ENCODE results near the gene LAMA2. TPM values are rescaled to one million over a fixed set of nuclear protein-coding genes. Genes with fewer than 3 reads are reported as not detected.

LAMA2 gene
- total and polyA plus RNA-seq, 2 of the 13 experiments (the other 11 are each of a cell fraction or from before 2014, with no cell fraction given), result 0.11 to 0.28 TPM

GRCh38 chr6:128883906-128884305, 968 bp downstream of the LAMA2 start (continued):
- TF ChIP-seq SMARCC2 (IDR thresholded peaks at IDR 0.05), result no peak
- no peak for TF ChIP-seq ZNF768 (CRISPR knock-in tag; IDR thresholded peaks at IDR 0.05)
- TF ChIP-seq ZUFSP (CRISPR knock-in tag; IDR thresholded peaks at IDR 0.05; ENCODE audit: borderline replicate concordance), result no peak
- no peak for TF ChIP-seq ERF (CRISPR knock-in tag; IDR thresholded peaks at IDR 0.05)
- TF ChIP-seq PRPF4 (IDR thresholded peaks at IDR 0.05; ENCODE audit: low read depth, low read length, poor library complexity, severe bottlenecking), result no peak
- no peak for TF ChIP-seq AGO2 (optimal IDR thresholded peaks at IDR 0.05; ENCODE audit: low read depth, low read length)
- TF ChIP-seq ZNF354B (CRISPR knock-in tag; IDR thresholded peaks at IDR 0.05), result no peak
- TF ChIP-seq MTF1 (CRISPR knock-in tag; IDR thresholded peaks at IDR 0.05), result no peak
- TF ChIP-seq NRL (CRISPR knock-in tag; IDR thresholded peaks at IDR 0.05; ENCODE audit: borderline replicate concordance), result no peak
- TF ChIP-seq SMC3 (IDR thresholded peaks at IDR 0.05; ENCODE audit: low read length), result no peak

GRCh38 chr6:128885381-128885780, 2.4 kb downstream of the LAMA2 start:
- no peak overlapping the region for H3K27ac ChIP-seq (ENCODE audit: extremely low read length, insufficient read depth, low read length)
- TF ChIP-seq RNF219 (CRISPR knock-in tag; IDR thresholded peaks at IDR 0.05) (no peak), ZNF772 (CRISPR knock-in tag; IDR thresholded peaks at IDR 0.05) (no peak)
- WGBS (ENCODE audit: low lambda C conversion rate), result 10% methylated on average over 5 of the region's 5 CpGs
- ChIA-PET CTCF (ENCODE audit: low intra/inter-chr PET ratio, low total read pairs) (no interaction called here), POLR2A (no interaction called here)
- no peaks in the 10 kb centered on the region for H3K79me2 ChIP-seq (ENCODE audit: insufficient read depth, low read length)
- no TSS peak for BruUV-seq (replicated peaks)
- no peaks in the 10 kb centered on the region for H4K20me1 ChIP-seq (ENCODE audit: insufficient read depth, low read length)
- DNase-seq (ENCODE audit: low spot score) (no peak), ATAC-seq (no peak), FAIRE-seq (no peak)
- intact Hi-C loops (cut with micrococcal nuclease; ENCODE audit: unreplicated experiment), result no loop called here
- H3K4me3 ChIP-seq (replicated peaks in 1 of 3; ENCODE audit: insufficient read depth in 1 of 3, low read depth in 2 of 3, low read length in 3 of 3), result no peak overlapping the region
- H2AFZ ChIP-seq (ENCODE audit: low read length), result no peak overlapping the region
- no peak overlapping the region for H3K9ac ChIP-seq (ENCODE audit: insufficient read depth, low read depth, low read length)
- peaks cover 2 to 10% of the 10 kb centered on the region in 2 experiments; a peak in 3 of 5 replicates for H3K27me3 ChIP-seq (ENCODE audit: control insufficient read depth in 1 of 2, insufficient read depth in 2 of 2, low read length in 2 of 2)
- no peaks in the 10 kb centered on the region for H3K4me1 ChIP-seq (ENCODE audit: insufficient read depth, low read length)
- H3K4me2 ChIP-seq (ENCODE audit: low read depth, low read length), result no peak overlapping the region
- no peaks in the 10 kb centered on the region for H3K36me3 ChIP-seq (replicated peaks in 1 of 2; ENCODE audit: control insufficient read depth in 1 of 2, insufficient read depth in 2 of 2, low read length in 2 of 2)
- H3K9me3 ChIP-seq (ENCODE audit: low read length), result no peaks in the 10 kb centered on the region
- in situ Hi-C loops (cut with HindIII; ENCODE audit: extremely low pct_ligation_motif_present, low pct_unique_long_range_greater_than_20kb), result no loop called here

Data from HepG2 (cell line).